Panc1 (cell line): ENCODE measurements around the gene SLC19A1. TPM values are rescaled to one million over a fixed set of nuclear protein-coding genes. Genes with fewer than 3 reads are reported as not detected.
"Not testable (repeated sequence)": the region's sequence is repeated elsewhere in the genome, so short reads cannot be mapped to it uniquely, and the experiment has no call there.

ENCODE experiments used
- ATAC-seq: fragments of 200-7000 bp; cut with Tn5 transposase; 2 replicates; pipeline ENCODE4 v1.9.1; 2020; ENCODE audit warnings: mild to moderate bottlenecking, moderate library complexity
- BruUV-seq: library from RNA; stranded (reverse); fragments of 400-500 nt; replicated peaks from 2 replicates; lab custom pipeline; 2021; lab: Mats Ljungman, UMichigan
- CTCF ChIA-PET: fragments of 300-600 bp; sonication (Branson Sonifier 250); formaldehyde crosslinking; loops from one replicate; lab custom pipeline; 2022; ENCODE audit warnings: antibody characterized with exemption; lab: Charles Lee
- POLR2A ChIA-PET: fragments of 300-600 bp; sonication (Branson Sonifier 250); formaldehyde crosslinking; loops from one replicate; lab custom pipeline; 2022; ENCODE audit warnings: antibody characterized with exemption; lab: Charles Lee
- DNase-seq: peaks from one replicate; pipeline ENCODE4 v3.0.0-alpha.2; 2010; ENCODE audit warnings: low read depth, low spot score
- H3K27ac ChIP-seq: 2 replicates; pipeline ENCODE4 v1.5.1; 2011; ENCODE audit warnings: mild to moderate bottlenecking, low read length, inconsistent platforms
- H3K27me3 ChIP-seq: fragments of 200-500 bp; sonication (Bioruptor generic); 2 replicates; pipeline ENCODE4 v1.6.0; 2014; ENCODE audit warnings: low read length, inconsistent platforms; ENCODE audit not compliant: control insufficient read depth, insufficient read depth
- H3K36me3 ChIP-seq: fragments of 200-500 bp; sonication (Bioruptor generic); 2 replicates; pipeline ENCODE4 v1.5.1; 2014; ENCODE audit warnings: inconsistent platforms, mild to moderate bottlenecking, low read length, moderate library complexity; ENCODE audit not compliant: control insufficient read depth, insufficient read depth
- H3K4me1 ChIP-seq: 2 replicates; pipeline ENCODE4 v1.5.1; 2011; ENCODE audit warnings: inconsistent platforms, mild to moderate bottlenecking, low read length, moderate library complexity; ENCODE audit not compliant: control insufficient read depth, insufficient read depth
- H3K4me3 ChIP-seq, 2 experiments: 2 replicates each; pipeline ENCODE4 v1.5.1; 2011 to 2012; ENCODE audit warnings: low read depth in 2 of 2, low read length in 2 of 2, mild to moderate bottlenecking in 2 of 2, inconsistent platforms in 1 of 2, moderate library complexity in 1 of 2
- H3K9me3 ChIP-seq: fragments of 200-500 bp; sonication (Bioruptor generic); 2 replicates; pipeline ENCODE4 v1.5.1; 2014; ENCODE audit warnings: low read depth, mild to moderate bottlenecking, inconsistent platforms, low read length, moderate library complexity; ENCODE audit not compliant: control insufficient read depth, insufficient read depth
- CTCF ChIP-seq: fragments of 450-650 bp; IDR thresholded peaks from 2 replicates; pipeline ENCODE4 v1.5.1; 2017; ENCODE audit warnings: mild to moderate bottlenecking
- POLR2AphosphoS5 ChIP-seq: IDR thresholded peaks from 2 replicates; pipeline ENCODE4 v1.6.1; 2012; ENCODE audit warnings: mild to moderate bottlenecking, low read depth, low read length, moderate library complexity
- REST ChIP-seq, 2 experiments: IDR thresholded peaks; 2 replicates each; pipeline ENCODE4 v1.6.1; 2011 to 2012; ENCODE audit warnings: low read depth in 2 of 2, control low read depth in 1 of 2, low read length in 1 of 2, mild to moderate bottlenecking in 1 of 2, moderate library complexity in 1 of 2; ENCODE audit not compliant: insufficient read depth in 1 of 2
- SIN3A ChIP-seq: IDR thresholded peaks from 2 replicates; pipeline ENCODE4 v1.6.1; 2012; ENCODE audit warnings: low read depth, mild to moderate bottlenecking, low read length, moderate library complexity, borderline replicate concordance; ENCODE audit not compliant: insufficient read depth
- TCF7L2 ChIP-seq: IDR thresholded peaks from 2 replicates; pipeline ENCODE4 v1.6.1; 2011; ENCODE audit warnings: mild to moderate bottlenecking, low read depth, low read length, inconsistent platforms
- in situ Hi-C: cut with HindIII; loops from 2 replicates; pipeline ENCODE4 v1.10.0; 2016; ENCODE audit warnings: low sequenced_read_pairs, low pct_unique_long_range_greater_than_20kb
- intact Hi-C: fragments of 100-400 bp; cut with micrococcal nuclease; formaldehyde crosslinking; loops from one replicate; pipeline ENCODE4 v1.10.0; 2022; ENCODE audit not compliant: unreplicated experiment
- total RNA-seq: library from RNA; stranded (reverse); gene quantifications from one replicate; pipeline ENCODE4 v1.2.1, GENCODE V29; 2021; ENCODE audit not compliant: unreplicated experiment

Gene SLC19A1
- total RNA-seq, 1 experiment from 2014 or later: 24.5 TPM

- no peaks in the 10 kb centered on the region for H3K9me3 ChIP-seq
- H3K4me1 ChIP-seq: no peaks in the 10 kb centered on the region
- H3K27me3 ChIP-seq: peaks cover 10% of the 10 kb centered on the region
- TF ChIP-seq REST (IDR thresholded peaks at IDR 0.05; ENCODE audit: insufficient read depth in 1 of 2, low read depth in 2 of 2, low read length in 1 of 2): no peak
- TF ChIP-seq SIN3A: no peak
- no peak for TF ChIP-seq CTCF
- no peak for TF ChIP-seq TCF7L2
- TF ChIP-seq POLR2AphosphoS5: no peak
- no peak for ATAC-seq
- intact Hi-C loops: no loop called here
- H3K36me3 ChIP-seq: no peaks in the 10 kb centered on the region
- in situ Hi-C loops: no loop called here
- no peak overlapping the region for H3K4me3 ChIP-seq
- DNase-seq: no peak
- ChIA-PET CTCF (no interaction called here), POLR2A (no interaction called here)
- BruUV-seq: no TSS peak
- no peak overlapping the region for H3K27ac ChIP-seq
Observed at GRCh38 chr21:45562965-45563364, 20.7 kb upstream of the SLC19A1 start.

- Histone ChIP-seq H3K36me3 (no peaks in the 10 kb centered on the region), H3K27me3 (peaks cover 10% of the 10 kb centered on the region), H3K27ac (no peak overlapping the region), H3K9me3 (no peaks in the 10 kb centered on the region), H3K4me1 (no peaks in the 10 kb centered on the region), H3K4me3 (no peak overlapping the region)
- CTCF ChIA-PET: no interaction called here
- intact Hi-C loops: no loop called here
- no peak for ATAC-seq
- POLR2A ChIA-PET: interaction anchor here (0.6 kb wide), 1 partner anchor 326 kb away, joined by 4 read pairs; no protein-coding TSS in a partner anchor
- in situ Hi-C loops: no loop called here
- no peak for DNase-seq
- no TSS peak for BruUV-seq
- TF ChIP-seq TCF7L2 (no peak), SIN3A (no peak), CTCF (no peak), POLR2AphosphoS5 (no peak), REST (IDR thresholded peaks at IDR 0.05; ENCODE audit: insufficient read depth in 1 of 2, low read depth in 2 of 2, low read length in 1 of 2) (no peak)
Observed at GRCh38 chr21:45562402-45562801, 20.2 kb upstream of the SLC19A1 start.

- POLR2A ChIA-PET, intact Hi-C loops, CTCF ChIA-PET, H3K36me3 ChIP-seq, H3K27ac ChIP-seq, in situ Hi-C loops, DNase-seq, H3K27me3 ChIP-seq, H3K4me1 ChIP-seq, ATAC-seq, H3K4me3 ChIP-seq, BruUV-seq, H3K9me3 ChIP-seq: not testable (repeated sequence)
Observed at GRCh38 chr21:45561241-45561640, 19.0 kb upstream of the SLC19A1 start.
